KMS-11 (cell line): Measurements from ENCODE around the gene CAMTA1.

ENCODE experiments used
- H2AFZ ChIP-seq: fragments of 200-600 bp; sonication (generic); 2 replicates; pipeline ENCODE4 v1.6.1; 2016; ENCODE audit warnings: antibody characterized with exemption, mixed run types, low read depth
- H3K27ac ChIP-seq: fragments of 200-600 bp; sonication (generic); 2 replicates; pipeline ENCODE4 v1.6.1; 2016; ENCODE audit warnings: mild to moderate bottlenecking, mixed run types
- H3K27me3 ChIP-seq: fragments of 200-600 bp; sonication (generic); 2 replicates; pipeline ENCODE4 v1.6.1; 2017; ENCODE audit warnings: mild to moderate bottlenecking, low read depth, mixed run types, moderate library complexity; ENCODE audit not compliant: insufficient read depth
- H3K36me3 ChIP-seq: fragments of 200-600 bp; sonication (generic); 2 replicates; pipeline ENCODE4 v1.6.1; 2017; ENCODE audit warnings: mild to moderate bottlenecking, mixed run types; ENCODE audit not compliant: insufficient read depth
- H3K4me1 ChIP-seq: fragments of 200-600 bp; sonication (generic); 2 replicates; pipeline ENCODE4 v1.6.1; 2016; ENCODE audit warnings: mild to moderate bottlenecking, low read depth, mixed run types; ENCODE audit not compliant: poor library complexity, severe bottlenecking
- H3K4me2 ChIP-seq: fragments of 200-600 bp; sonication (generic); 2 replicates; pipeline ENCODE4 v1.7.0; 2016; ENCODE audit warnings: mild to moderate bottlenecking, mixed run types
- H3K4me3 ChIP-seq: fragments of 200-600 bp; sonication (generic); IDR thresholded peaks from 2 replicates; pipeline ENCODE4 v1.6.1; 2017; ENCODE audit warnings: low read depth, low read length, mixed read lengths; ENCODE audit not compliant: insufficient read depth
- H3K79me2 ChIP-seq: fragments of 200-600 bp; sonication (generic); 2 replicates; pipeline ENCODE4 v1.6.1; 2016; ENCODE audit warnings: low read depth, mixed run types; ENCODE audit not compliant: insufficient read depth
- H3K9ac ChIP-seq: fragments of 200-600 bp; sonication (generic); 2 replicates; pipeline ENCODE4 v1.6.1; 2016; ENCODE audit warnings: mild to moderate bottlenecking, mixed run types
- H4K20me1 ChIP-seq: fragments of 200-600 bp; sonication (generic); 2 replicates; pipeline ENCODE4 v1.6.1; 2016; ENCODE audit warnings: mild to moderate bottlenecking, mixed run types; ENCODE audit not compliant: insufficient read depth
- CTCF ChIP-seq: fragments of 200-600 bp; sonication (generic); conservative IDR thresholded peaks from 2 replicates; pipeline ENCODE4 v1.6.1; 2017; ENCODE audit warnings: low read depth, mild to moderate bottlenecking, antibody characterized with exemption, low read length, moderate library complexity, mixed read lengths

The CAMTA1 gene

DNA sequence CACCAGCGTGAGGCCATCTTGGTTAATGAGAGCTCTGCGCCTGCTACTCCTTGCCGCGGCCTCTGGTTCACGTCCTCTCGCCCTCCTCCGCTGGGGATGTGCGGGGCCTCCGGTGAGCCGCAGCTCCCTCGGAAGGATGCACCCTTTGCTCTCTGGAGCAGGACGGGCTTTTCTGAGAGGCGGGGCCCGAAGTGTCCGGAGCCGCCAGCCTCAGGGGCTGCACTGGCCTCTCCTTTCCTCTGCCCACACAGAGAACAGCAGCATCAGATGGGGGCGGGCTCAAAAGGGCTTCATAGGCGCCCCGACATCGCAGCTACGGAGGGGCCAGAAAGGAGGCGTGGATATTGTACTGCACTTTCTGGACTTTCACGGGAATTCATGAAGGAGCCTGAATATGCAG, 284.7 kb downstream of the CAMTA1 start:
- no peak overlapping the region for H3K27ac ChIP-seq
- H4K20me1 ChIP-seq, result no peaks in the 10 kb centered on the region
- H3K36me3 ChIP-seq, result no peaks in the 10 kb centered on the region
- H2AFZ ChIP-seq, result peak overlapping the region; percentile 50; the same call in 1 of the 2 replicates
- no peaks in the 10 kb centered on the region for H3K4me1 ChIP-seq
- H3K4me3 ChIP-seq, result peak overlapping the region; percentile 54
- H3K9ac ChIP-seq, result no peak overlapping the region
- H3K27me3 ChIP-seq, result peaks cover 10% of the 10 kb centered on the region
- peak overlapping the region; percentile 8; the same call in 1 of the 2 replicates for H3K4me2 ChIP-seq
- no peak for TF ChIP-seq CTCF
- no peaks in the 10 kb centered on the region for H3K79me2 ChIP-seq

DNA sequence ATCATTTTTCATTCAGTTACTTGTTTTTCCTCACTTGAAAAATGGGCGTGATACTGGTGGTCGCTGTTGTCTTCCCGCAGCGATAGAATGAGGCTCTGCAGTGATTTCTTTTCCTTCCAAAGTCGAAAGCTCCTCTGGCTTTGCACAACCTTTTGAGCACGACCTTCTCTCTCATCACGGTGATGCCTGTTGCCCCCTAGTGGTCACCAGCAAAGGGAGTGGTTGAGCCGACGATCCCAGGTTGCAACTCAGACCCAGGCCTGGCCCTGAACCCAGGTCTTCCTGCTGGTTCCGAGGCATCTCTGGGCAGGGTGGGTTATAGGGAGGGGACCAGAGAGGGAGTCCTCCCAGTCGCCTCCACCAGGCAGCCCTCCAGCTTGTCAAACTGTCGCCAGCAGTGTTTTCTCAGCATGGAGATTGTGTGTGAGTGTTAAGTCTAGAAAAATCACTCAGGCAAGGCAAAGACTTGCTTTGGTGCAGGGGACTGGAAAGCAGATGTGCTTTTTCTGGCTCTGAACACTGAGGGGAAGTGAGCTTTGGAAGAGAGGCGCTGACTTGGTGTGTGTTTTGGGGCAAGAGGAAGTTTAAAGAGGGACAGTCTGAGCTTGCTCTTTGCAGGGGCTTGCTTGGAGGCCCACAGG, 285.3 kb downstream of the CAMTA1 start:
- no peak overlapping the region for H3K27ac ChIP-seq
- no peaks in the 10 kb centered on the region for H3K4me1 ChIP-seq
- H3K4me3 ChIP-seq, result peak overlapping the region; percentile 54
- peak overlapping the region; percentile 8; the same call in 1 of the 2 replicates for H3K4me2 ChIP-seq
- H3K36me3 ChIP-seq, result no peaks in the 10 kb centered on the region
- H3K27me3 ChIP-seq, result peaks cover 10% of the 10 kb centered on the region
- no peaks in the 10 kb centered on the region for H3K79me2 ChIP-seq
- no peaks in the 10 kb centered on the region for H4K20me1 ChIP-seq
- H2AFZ ChIP-seq, result peak overlapping the region; percentile 50; the same call in 1 of the 2 replicates
- H3K9ac ChIP-seq, result no peak overlapping the region
- peak; percentile 97 for TF ChIP-seq CTCF

- H3K9ac ChIP-seq, result no peak overlapping the region
- TF ChIP-seq CTCF, result no peak
Measured at GRCh38 chr1:7076117-7076516, 290.9 kb downstream of the CAMTA1 start.

DNA sequence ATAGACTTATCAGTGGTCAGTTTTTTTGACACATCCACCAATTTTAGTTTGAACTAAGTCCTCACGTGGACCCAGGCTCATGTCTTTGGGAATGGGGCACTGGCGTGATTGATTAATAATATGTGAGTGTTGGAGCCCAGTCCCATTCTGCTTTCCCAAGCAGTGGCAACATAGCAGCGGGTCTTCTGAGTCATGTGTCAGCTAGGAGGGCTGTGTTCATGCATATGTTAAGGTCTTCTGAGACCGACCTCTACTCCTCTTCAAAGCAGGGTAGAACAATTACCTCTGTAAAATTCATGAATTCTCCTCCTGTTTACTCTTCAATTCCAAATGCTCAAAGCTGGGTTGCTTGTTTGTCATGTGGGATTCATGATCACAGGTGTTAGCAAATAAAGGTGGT, 291.3 kb downstream of the CAMTA1 start:
- Histone ChIP-seq H2AFZ (no peak overlapping the region), H3K79me2 (no peaks in the 10 kb centered on the region), H4K20me1 (no peaks in the 10 kb centered on the region), H3K36me3 (no peaks in the 10 kb centered on the region), H3K4me3 (no peak overlapping the region), H3K4me1 (no peaks in the 10 kb centered on the region), H3K4me2 (no peak overlapping the region), H3K9ac (no peak overlapping the region), H3K27ac (no peak overlapping the region), H3K27me3 (peaks cover 11% of the 10 kb centered on the region; the same call in 1 of the 2 replicates)
- TF ChIP-seq CTCF, result no peak

More at GRCh38 chr1:7076117-7076516, 290.9 kb downstream of the CAMTA1 start:
- Histone ChIP-seq H2AFZ (no peak overlapping the region), H3K4me3 (no peak overlapping the region), H3K27ac (no peak overlapping the region), H3K4me1 (no peaks in the 10 kb centered on the region), H4K20me1 (no peaks in the 10 kb centered on the region), H3K27me3 (peaks cover 11% of the 10 kb centered on the region; the same call in 1 of the 2 replicates), H3K4me2 (no peak overlapping the region), H3K79me2 (no peaks in the 10 kb centered on the region), H3K36me3 (no peaks in the 10 kb centered on the region)
